ENCODE results near the gene SEMA4D.

DNA sequence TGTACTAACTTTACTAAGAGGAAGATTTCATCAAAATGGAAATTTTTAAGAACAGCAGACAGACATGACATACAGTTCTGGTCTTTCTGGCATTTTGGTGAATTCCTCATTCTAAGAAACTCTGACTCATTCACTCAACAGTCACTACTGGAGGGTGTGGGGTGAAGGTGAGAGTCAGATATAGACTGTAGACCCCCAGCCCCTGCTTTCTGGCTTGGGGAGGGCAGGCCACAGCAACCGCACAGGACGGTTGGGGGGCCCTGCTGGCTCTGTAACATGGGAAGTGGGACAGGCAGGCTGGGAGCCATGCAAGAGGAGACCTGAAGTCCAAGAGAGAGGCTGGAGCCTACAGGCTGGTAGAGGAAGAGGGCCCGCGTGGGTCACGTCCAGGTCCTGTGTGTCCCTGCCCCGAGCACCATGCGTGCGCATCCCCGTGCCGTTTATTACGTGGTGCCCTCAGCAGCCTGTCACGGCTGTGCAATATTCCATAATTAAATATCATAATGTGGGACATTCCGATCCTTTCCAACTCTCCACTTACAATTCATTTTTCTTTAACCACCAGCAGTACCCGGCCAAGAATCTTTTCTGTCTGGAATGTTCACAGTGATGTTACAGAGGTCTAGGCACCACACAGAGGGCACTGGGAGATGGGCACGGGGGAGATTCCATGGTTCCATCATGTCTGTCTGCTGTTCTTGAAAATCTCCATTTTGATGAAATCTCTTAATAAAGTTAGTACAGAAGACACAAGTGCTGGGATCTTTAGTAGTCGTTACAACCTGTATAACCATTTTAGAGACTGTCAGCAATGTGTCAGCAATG, 75.5 kb downstream of the SEMA4D start:
- TF ChIP-seq, protein P1, sequence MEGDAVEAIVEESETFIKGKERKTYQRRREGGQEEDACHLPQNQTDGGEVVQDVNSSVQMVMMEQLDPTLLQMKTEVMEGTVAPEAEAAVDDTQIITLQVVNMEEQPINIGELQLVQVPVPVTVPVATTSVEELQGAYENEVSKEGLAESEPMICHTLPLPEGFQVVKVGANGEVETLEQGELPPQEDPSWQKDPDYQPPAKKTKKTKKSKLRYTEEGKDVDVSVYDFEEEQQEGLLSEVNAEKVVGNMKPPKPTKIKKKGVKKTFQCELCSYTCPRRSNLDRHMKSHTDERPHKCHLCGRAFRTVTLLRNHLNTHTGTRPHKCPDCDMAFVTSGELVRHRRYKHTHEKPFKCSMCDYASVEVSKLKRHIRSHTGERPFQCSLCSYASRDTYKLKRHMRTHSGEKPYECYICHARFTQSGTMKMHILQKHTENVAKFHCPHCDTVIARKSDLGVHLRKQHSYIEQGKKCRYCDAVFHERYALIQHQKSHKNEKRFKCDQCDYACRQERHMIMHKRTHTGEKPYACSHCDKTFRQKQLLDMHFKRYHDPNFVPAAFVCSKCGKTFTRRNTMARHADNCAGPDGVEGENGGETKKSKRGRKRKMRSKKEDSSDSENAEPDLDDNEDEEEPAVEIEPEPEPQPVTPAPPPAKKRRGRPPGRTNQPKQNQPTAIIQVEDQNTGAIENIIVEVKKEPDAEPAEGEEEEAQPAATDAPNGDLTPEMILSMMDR (IDR thresholded peaks at IDR 0.05), result no peak
- no peak for TF ChIP-seq POLR2A (IDR thresholded peaks at IDR 0.05)
